Nephron progenitor cell (in vitro differentiated cells): ENCODE results near the gene BTBD2.

Source experiments
- DNase-seq: peaks from one replicate; pipeline ENCODE4 v3.0.0; 2021
- H3K27ac Mint-ChIP-seq: 2 replicates; pipeline ENCODE4 v1.8.0; 2021; ENCODE audit warnings: mild to moderate bottlenecking, moderate library complexity, mixed read lengths
- H3K27me3 Mint-ChIP-seq: 2 replicates; pipeline ENCODE4 v1.8.0; 2021; ENCODE audit warnings: mild to moderate bottlenecking, low read depth, mixed read lengths; ENCODE audit not compliant: poor library complexity
- H3K36me3 Mint-ChIP-seq: 2 replicates; pipeline ENCODE4 v1.8.0; 2021; ENCODE audit warnings: low read depth, mixed read lengths
- H3K4me1 Mint-ChIP-seq: 2 replicates; pipeline ENCODE4 v1.8.0; 2021; ENCODE audit warnings: mixed read lengths
- H3K4me3 Mint-ChIP-seq: 2 replicates; pipeline ENCODE4 v1.8.0; 2021; ENCODE audit warnings: mild to moderate bottlenecking, moderate library complexity, mixed read lengths
- H3K9me3 Mint-ChIP-seq: 2 replicates; pipeline ENCODE4 v1.8.0; 2021; ENCODE audit warnings: mild to moderate bottlenecking, moderate library complexity, mixed read lengths
- CTCF ChIP-seq: fragments of 200-600 bp; sonication (generic); IDR thresholded peaks from 2 replicates; pipeline ENCODE4 v1.5.0; 2021; ENCODE audit warnings: antibody characterized with exemption

BTBD2 gene

GRCh38 chr19:2021453-2022140 lies 6.1 kb upstream of the BTBD2 start:
- Mint-ChIP-seq H3K27ac (no peak overlapping the region), H3K36me3 (no peaks in the 10 kb centered on the region), H3K4me3 (no peak overlapping the region), H3K9me3 (peaks cover 21% of the 10 kb centered on the region), H3K4me1 (no peaks in the 10 kb centered on the region), H3K27me3 (peaks cover 8% of the 10 kb centered on the region)
- no peak for TF ChIP-seq CTCF
- DNase-seq = no peak

- H3K4me3 Mint-ChIP-seq = no peak overlapping the region
- peaks cover 5% of the 10 kb centered on the region for H3K27me3 Mint-ChIP-seq
- H3K9me3 Mint-ChIP-seq = peaks cover 9% of the 10 kb centered on the region
- H3K36me3 Mint-ChIP-seq = no peaks in the 10 kb centered on the region
- no peak for DNase-seq
- no peak overlapping the region for H3K27ac Mint-ChIP-seq
- no peak for TF ChIP-seq CTCF
- peaks cover under 1% of the 10 kb centered on the region for H3K4me1 Mint-ChIP-seq
Measured at GRCh38 chr19:2018752-2019151, 3.2 kb upstream of the BTBD2 start.

GRCh38 chr19:2016041-2016807 lies 710 bp upstream of the BTBD2 start:
- Mint-ChIP-seq H3K27me3 (peaks cover 3% of the 10 kb centered on the region), H3K9me3 (peaks cover 3% of the 10 kb centered on the region), H3K4me1 (peaks cover 11% of the 10 kb centered on the region), H3K27ac (no peak overlapping the region), H3K36me3 (peaks cover 14% of the 10 kb centered on the region), H3K4me3 (peak overlapping the region; percentile 68)
- DNase-seq = peak; percentile 50
- no peak for TF ChIP-seq CTCF

GRCh38 chr19:2014731-2015607 lies 545 bp downstream of the BTBD2 start:
- Mint-ChIP-seq H3K9me3 (peaks cover 14% of the 10 kb centered on the region), H3K4me1 (peaks cover 11% of the 10 kb centered on the region), H3K27ac (no peak overlapping the region), H3K4me3 (peak overlapping the region; percentile 71), H3K27me3 (peaks cover 3% of the 10 kb centered on the region), H3K36me3 (peaks cover 27% of the 10 kb centered on the region)
- no peak for TF ChIP-seq CTCF
- peak; percentile 67 for DNase-seq

GRCh38 chr19:2014131-2014571 lies 1.4 kb downstream of the BTBD2 start:
- no peak for DNase-seq
- no peak for TF ChIP-seq CTCF
- Mint-ChIP-seq H3K27ac (no peak overlapping the region), H3K4me1 (peaks cover 11% of the 10 kb centered on the region), H3K27me3 (no peaks in the 10 kb centered on the region), H3K36me3 (peaks cover 29% of the 10 kb centered on the region), H3K9me3 (peaks cover 14% of the 10 kb centered on the region), H3K4me3 (peak overlapping the region; percentile 71)
